Neural crest cell (in vitro differentiated cells): ENCODE data around the gene MARCHF10. TPM values are rescaled to one million over a fixed set of nuclear protein-coding genes. Genes with fewer than 3 reads are reported as not detected.
A peak's percentile ranks its signal among the peaks of the same experiment; 100 is the strongest.

ENCODE experiments used
- DNase-seq: peaks from one replicate; pipeline ENCODE4 v3.0.0; 2021; ENCODE audit warnings: low read depth, mixed read lengths, low spot score
- H3K27ac Mint-ChIP-seq: one replicate; pipeline ENCODE4 v1.8.0; 2021; ENCODE audit warnings: mild to moderate bottlenecking, mixed read lengths; ENCODE audit not compliant: unreplicated experiment
- H3K27me3 Mint-ChIP-seq: 2 replicates; pipeline ENCODE4 v1.8.0; 2021; ENCODE audit warnings: low read depth, mild to moderate bottlenecking, mixed read lengths
- H3K36me3 Mint-ChIP-seq: 2 replicates; pipeline ENCODE4 v1.8.0; 2021; ENCODE audit warnings: low read depth, mild to moderate bottlenecking, mixed read lengths
- H3K4me1 Mint-ChIP-seq: 2 replicates; pipeline ENCODE4 v1.8.0; 2021; ENCODE audit warnings: mixed read lengths
- H3K4me3 Mint-ChIP-seq: one replicate; pipeline ENCODE4 v1.8.0; 2021; ENCODE audit warnings: mild to moderate bottlenecking, mixed read lengths
- H3K9me3 Mint-ChIP-seq: 2 replicates; pipeline ENCODE4 v1.8.0; 2021; ENCODE audit warnings: mixed read lengths
- total RNA-seq: library from RNA; stranded (reverse); gene quantifications from 2 replicates; pipeline ENCODE4 v1.2.1, GENCODE V29; 2021
- TF ChIP-seq, protein P1 (sequence below): fragments of 200-600 bp; sonication (generic); conservative IDR thresholded peaks from 2 replicates; pipeline ENCODE4 v1.5.0; 2021; ENCODE audit warnings: antibody characterized with exemption, mild to moderate bottlenecking

MARCHF10 gene
- total RNA-seq, 1 donor from 2014 or later: 0.23 TPM

DNA sequence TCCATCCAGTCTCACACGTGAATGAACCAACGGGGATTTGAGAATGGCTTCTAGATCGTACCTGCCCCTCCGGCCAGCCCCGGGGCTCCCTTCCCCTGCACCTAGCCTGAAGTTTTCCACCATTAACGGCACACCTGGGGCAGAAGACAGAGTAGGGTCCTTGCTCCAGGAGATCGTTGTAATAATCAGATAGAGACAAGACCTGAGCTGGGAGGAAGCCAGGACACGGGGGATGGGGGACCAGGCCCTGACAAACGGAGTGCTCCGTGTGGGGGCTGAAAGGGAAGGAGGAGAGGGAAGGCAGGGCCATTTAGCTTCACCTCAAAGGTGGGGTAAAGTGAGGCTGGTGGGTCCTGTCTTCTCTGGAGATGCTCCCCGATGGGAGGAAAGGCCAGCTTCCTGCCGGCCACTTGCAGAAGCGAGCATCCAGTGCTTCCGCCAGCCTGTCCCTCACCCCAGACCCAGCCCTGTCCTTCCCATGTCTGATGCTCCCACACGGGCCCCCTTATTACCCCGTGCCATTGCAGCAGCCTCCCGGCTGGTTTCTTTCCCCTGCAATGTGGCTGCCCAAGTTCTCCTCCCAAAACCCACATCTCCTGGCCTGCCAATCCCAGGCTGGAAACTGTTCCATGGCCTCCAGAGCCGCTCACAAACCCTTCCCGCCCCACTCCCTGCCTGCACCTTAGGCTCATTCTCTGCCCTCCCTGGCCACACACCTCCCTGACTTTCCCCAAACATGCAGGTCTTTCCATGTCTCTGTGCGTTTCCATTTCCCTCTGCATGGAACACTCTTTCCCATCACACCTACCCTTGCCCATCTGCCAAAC lies 101.3 kb downstream of the MARCHF10 start:
- H3K4me3 Mint-ChIP-seq: peak overlapping the region; percentile 85
- DNase-seq: no peak

DNA sequence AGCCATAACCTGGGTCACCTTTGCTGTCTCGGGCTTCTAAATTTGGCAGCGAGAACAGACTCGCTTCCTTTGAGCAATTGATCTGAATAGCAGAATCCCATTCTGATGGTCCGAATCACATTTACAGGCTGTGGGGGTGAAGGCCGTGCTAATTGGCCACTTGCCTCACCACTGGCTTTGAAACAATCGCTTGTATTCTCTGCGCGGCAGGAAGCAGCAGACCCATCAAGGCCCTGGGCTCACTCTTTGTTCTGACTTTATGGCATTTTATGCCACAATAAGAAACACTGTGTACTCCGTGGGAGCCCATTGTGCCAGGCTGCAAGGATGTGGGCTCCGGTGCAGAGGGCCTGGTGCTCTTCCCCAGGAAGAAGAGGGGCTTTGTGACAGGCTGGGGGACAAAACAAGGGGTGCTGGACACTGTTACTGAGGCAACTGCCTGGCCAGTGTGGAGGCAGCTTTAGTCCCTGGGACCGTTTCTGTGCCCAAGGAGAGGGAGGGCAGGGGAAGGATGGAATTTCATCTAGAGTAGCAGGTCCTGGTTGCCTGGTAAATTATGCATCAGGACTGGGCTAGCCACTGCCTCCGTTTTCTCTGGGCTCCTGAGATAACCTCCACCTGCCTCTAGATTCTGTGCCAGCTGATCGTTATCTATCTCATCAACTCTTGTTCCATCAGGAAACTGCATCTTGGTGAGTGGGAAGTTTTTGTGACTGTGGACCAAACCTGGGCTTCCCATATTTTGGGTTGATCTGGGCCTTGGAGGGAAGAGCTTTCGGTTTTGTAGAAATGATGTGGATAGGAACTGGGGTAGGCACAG lies 102.1 kb downstream of the MARCHF10 start:
- H3K4me1 Mint-ChIP-seq: peaks cover 27% of the 10 kb centered on the region
- peak overlapping the region; percentile 85 for H3K4me3 Mint-ChIP-seq
- DNase-seq: no peak
- TF ChIP-seq, protein P1, sequence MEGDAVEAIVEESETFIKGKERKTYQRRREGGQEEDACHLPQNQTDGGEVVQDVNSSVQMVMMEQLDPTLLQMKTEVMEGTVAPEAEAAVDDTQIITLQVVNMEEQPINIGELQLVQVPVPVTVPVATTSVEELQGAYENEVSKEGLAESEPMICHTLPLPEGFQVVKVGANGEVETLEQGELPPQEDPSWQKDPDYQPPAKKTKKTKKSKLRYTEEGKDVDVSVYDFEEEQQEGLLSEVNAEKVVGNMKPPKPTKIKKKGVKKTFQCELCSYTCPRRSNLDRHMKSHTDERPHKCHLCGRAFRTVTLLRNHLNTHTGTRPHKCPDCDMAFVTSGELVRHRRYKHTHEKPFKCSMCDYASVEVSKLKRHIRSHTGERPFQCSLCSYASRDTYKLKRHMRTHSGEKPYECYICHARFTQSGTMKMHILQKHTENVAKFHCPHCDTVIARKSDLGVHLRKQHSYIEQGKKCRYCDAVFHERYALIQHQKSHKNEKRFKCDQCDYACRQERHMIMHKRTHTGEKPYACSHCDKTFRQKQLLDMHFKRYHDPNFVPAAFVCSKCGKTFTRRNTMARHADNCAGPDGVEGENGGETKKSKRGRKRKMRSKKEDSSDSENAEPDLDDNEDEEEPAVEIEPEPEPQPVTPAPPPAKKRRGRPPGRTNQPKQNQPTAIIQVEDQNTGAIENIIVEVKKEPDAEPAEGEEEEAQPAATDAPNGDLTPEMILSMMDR: no peak
- H3K27me3 Mint-ChIP-seq: peaks cover 6% of the 10 kb centered on the region
- peaks cover 10% of the 10 kb centered on the region for H3K9me3 Mint-ChIP-seq
- H3K36me3 Mint-ChIP-seq: peaks cover 7% of the 10 kb centered on the region
- H3K27ac Mint-ChIP-seq: peak overlapping the region; percentile 90

More for the DNA sequence above, 101.3 kb downstream of the MARCHF10 start:
- H3K4me1 Mint-ChIP-seq: peaks cover 29% of the 10 kb centered on the region
- peaks cover 10% of the 10 kb centered on the region for H3K9me3 Mint-ChIP-seq
- peaks cover 6% of the 10 kb centered on the region for H3K27me3 Mint-ChIP-seq
- peak overlapping the region; percentile 90 for H3K27ac Mint-ChIP-seq
- TF ChIP-seq, protein P1: no peak
- peaks cover 7% of the 10 kb centered on the region for H3K36me3 Mint-ChIP-seq

DNA sequence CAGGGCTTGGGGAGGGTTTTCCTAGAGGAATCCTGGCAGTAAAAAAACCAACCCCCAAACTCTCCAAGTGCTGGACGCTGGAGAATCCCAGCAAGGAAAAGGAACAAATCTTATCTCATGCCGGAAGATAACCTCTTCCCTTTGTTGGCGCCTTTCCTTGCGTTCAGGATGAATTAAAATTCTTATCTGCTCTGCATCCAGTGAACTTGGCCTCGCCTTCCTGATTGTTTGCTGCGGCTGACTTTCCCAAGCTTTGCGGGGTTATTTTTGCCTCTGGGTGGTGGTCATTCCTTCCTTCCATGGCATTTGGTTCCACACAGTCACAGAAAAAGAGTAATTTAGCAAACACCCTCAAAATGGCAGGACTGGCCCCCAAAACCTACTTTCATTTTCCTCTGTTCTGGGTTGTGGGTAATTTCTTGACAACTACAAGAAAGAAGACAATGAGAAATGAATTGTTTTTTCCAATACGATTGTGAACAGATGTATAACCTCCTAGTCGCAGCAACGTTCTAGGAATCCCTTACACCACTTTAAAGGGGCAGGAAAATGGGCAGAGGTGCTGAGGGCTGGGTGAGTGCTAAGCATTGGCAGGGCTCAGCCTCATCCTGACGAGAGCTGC lies 102.8 kb downstream of the MARCHF10 start:
- peak overlapping the region; percentile 85 for H3K4me3 Mint-ChIP-seq
- peak overlapping the region; percentile 90 for H3K27ac Mint-ChIP-seq
- H3K27me3 Mint-ChIP-seq: peaks cover 6% of the 10 kb centered on the region
- H3K36me3 Mint-ChIP-seq: peaks cover 7% of the 10 kb centered on the region
- H3K9me3 Mint-ChIP-seq: peaks cover 10% of the 10 kb centered on the region
- TF ChIP-seq, protein P1: no peak
- peaks cover 27% of the 10 kb centered on the region for H3K4me1 Mint-ChIP-seq
- no peak for DNase-seq

DNA sequence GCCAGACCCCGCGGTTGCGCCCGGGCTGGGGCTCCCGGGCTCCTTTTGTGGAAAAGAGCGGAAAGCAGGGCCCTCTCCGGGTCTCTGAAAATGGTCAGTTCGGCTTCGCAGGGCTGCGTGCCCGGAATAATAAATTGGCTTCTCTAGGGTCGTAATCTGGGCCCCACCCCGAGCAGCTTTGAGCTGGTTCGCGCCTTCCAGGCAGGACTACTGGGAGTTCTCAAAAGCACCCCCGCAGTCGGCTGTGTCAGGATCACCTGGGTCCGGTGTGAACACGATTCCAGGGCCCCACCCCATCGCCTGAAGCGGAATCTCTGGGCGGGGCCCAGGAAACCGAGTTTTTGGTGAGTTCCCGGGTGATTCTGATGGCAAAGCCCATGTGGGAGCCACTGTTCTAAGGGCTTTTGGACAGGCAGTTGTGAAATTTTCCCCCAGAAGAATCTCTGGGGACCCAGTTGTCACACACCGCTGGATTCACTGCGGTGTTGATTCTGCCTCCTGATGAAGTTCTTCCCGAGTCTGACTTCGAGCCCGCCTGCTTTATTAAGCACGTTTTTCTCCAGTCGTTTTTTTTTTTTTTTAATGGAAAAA lies 103.6 kb downstream of the MARCHF10 start:
- H3K4me3 Mint-ChIP-seq: peak overlapping the region; percentile 85
- TF ChIP-seq, protein P1: no peak
- H3K27ac Mint-ChIP-seq: peak overlapping the region; percentile 90
- H3K36me3 Mint-ChIP-seq: peaks cover 3% of the 10 kb centered on the region
- DNase-seq: peak; percentile 44
- peaks cover 6% of the 10 kb centered on the region for H3K27me3 Mint-ChIP-seq
- peaks cover 5% of the 10 kb centered on the region for H3K9me3 Mint-ChIP-seq
- H3K4me1 Mint-ChIP-seq: peaks cover 27% of the 10 kb centered on the region
